NB4 (cell line): ENCODE data around the gene SV2C.

Experiments
- DNase-seq: peaks from one replicate; pipeline ENCODE4 v3.0.0; 2010; ENCODE audit warnings: low read depth
- H3K4me3 ChIP-seq: one replicate; pipeline ENCODE4 v1.5.1; 2011; ENCODE audit warnings: mild to moderate bottlenecking, low read depth, low read length, moderate library complexity
- CTCF ChIP-seq: IDR thresholded peaks from one replicate; pipeline ENCODE4 v1.5.1; 2012; ENCODE audit warnings: low read depth, low read length
- MAX ChIP-seq: IDR thresholded peaks from 2 replicates; pipeline ENCODE4 v1.6.1; 2011; ENCODE audit warnings: low read depth, low read length
- MYC ChIP-seq: IDR thresholded peaks from 2 replicates; pipeline ENCODE4 v1.6.1; 2011; ENCODE audit warnings: low read depth, low read length
- POLR2A ChIP-seq: IDR thresholded peaks from 2 replicates; pipeline ENCODE4 v1.6.1; 2011; ENCODE audit warnings: mild to moderate bottlenecking; ENCODE audit not compliant: insufficient read length; ENCODE audit errors: extremely low read depth

SV2C gene

GRCh38 chr5:76363352-76364225, 280.4 kb downstream of the SV2C start:
- H3K4me3 ChIP-seq = no peak overlapping the region
- no peak for DNase-seq
- TF ChIP-seq POLR2A (no peak), MYC (no peak), CTCF (no peak), MAX (no peak; the same call in 1 of the 2 replicates)

- DNase-seq = no peak
- TF ChIP-seq POLR2A = no peak
- no peak for TF ChIP-seq MAX
- no peak for TF ChIP-seq MYC
- no peak for TF ChIP-seq CTCF
- no peak overlapping the region for H3K4me3 ChIP-seq
Observed at GRCh38 chr5:76364226-76364589, 281.0 kb downstream of the SV2C start.

GRCh38 chr5:76365561-76365960, 282.4 kb downstream of the SV2C start:
- H3K4me3 ChIP-seq = no peak overlapping the region
- peak; percentile 57 for DNase-seq
- TF ChIP-seq MAX = peak; percentile 79
- peak; percentile 67 for TF ChIP-seq MYC
- no peak for TF ChIP-seq CTCF

- TF ChIP-seq POLR2A = no peak
- no peak for TF ChIP-seq CTCF
- TF ChIP-seq MYC = no peak
- no peak for TF ChIP-seq MAX
- H3K4me3 ChIP-seq = no peak overlapping the region
- no peak for DNase-seq
Observed at GRCh38 chr5:76366596-76366995, 283.4 kb downstream of the SV2C start.

GRCh38 chr5:76367623-76368371, 284.6 kb downstream of the SV2C start:
- DNase-seq = peak; percentile 51
- TF ChIP-seq MAX (no peak), POLR2A (no peak), MYC (no peak), CTCF (no peak)
- no peak overlapping the region for H3K4me3 ChIP-seq
